HG03039 (cell line): Measurements from ENCODE around the gene ING2.
A peak's percentile ranks its signal among the peaks of the same experiment; 100 is the strongest.
"Not testable (repeated sequence)": the region's sequence is repeated elsewhere in the genome, so short reads cannot be mapped to it uniquely, and the experiment has no call there.

ENCODE experiments used
- ATAC-seq: cut with Tn5 transposase; IDR thresholded peaks from one replicate; pipeline ENCODE4 v1.9.1; 2021; ENCODE audit warnings: mild to moderate bottlenecking, moderate library complexity; ENCODE audit not compliant: unreplicated experiment

ING2 gene, protein sequence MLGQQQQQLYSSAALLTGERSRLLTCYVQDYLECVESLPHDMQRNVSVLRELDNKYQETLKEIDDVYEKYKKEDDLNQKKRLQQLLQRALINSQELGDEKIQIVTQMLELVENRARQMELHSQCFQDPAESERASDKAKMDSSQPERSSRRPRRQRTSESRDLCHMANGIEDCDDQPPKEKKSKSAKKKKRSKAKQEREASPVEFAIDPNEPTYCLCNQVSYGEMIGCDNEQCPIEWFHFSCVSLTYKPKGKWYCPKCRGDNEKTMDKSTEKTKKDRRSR

DNA sequence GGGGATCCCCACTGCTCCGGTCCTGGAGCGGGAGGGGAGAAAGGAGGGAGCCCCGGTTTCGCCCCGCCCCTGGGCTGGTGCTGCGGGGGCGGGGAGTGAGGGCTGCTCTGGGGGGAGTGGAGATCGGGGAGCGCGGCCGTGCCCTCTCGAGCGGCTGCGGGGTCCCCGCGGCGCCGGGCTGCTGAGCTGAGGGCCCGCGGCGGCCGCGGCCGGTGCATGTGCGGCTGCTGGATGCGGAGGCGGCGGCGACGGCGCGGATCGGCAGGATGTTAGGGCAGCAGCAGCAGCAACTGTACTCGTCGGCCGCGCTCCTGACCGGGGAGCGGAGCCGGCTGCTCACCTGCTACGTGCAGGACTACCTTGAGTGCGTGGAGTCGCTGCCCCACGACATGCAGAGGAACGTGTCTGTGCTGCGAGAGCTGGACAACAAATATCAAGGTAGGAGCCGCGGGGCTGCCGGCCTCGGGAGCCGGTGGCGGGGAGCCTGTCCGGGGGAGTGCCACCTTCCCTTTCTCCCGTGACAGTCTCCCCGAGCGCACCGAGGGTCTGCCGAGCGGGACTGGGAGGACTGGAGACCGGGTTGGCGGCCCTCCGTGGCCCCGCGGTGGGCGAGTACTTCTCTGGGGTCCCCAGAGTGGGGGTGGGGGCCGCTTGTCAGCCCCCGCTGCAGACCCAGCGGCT, at the start of gene ING2:
ING2 (plus strand) TSS at position 129 of the 681 bp plus-strand sequence; CDS start at position 267, 138 bp downstream.
- peak; percentile 44 for ATAC-seq

DNA sequence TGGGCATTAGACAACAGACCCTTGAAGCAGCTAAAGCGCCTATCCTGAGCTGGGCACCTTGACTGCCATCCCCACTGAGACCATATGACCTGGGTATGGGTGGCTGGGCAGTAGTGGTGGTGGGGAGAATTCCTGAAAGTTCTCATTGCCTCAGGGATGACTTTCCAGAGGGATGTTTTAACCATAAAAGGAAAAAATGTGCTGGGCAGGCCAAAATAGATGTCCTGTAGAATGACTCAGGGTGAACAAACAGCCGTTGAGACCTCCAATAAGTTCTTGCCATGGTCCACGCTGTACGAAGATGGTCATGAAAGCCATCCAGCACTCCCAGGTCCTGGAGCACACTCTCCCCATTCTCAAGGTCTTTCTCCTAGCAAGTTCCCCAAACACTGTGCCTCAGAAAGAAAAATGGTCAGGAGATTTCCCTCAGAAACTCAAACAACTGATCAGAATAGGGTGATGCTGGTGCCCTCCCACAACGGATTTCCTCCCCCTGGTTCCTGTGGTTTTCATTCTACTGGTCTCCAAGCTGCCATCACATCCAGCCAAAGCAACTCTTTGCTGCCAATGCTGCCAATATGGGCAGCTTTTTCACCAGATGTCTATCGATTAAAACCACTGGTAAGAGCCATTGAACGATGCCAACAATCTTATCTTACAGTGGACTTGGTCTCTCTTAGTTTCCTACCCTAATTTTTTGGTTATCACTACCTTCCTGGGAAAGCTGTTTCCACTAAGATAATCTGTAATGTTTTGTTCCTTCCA, 49.2 kb upstream of the ING2 start:
- ATAC-seq: no peak

GRCh38 chr4:183458005-183458404, 46.9 kb upstream of the ING2 start:
- ATAC-seq: no peak

- ATAC-seq: not testable (repeated sequence)
Measured at GRCh38 chr4:183463903-183464619, 40.8 kb upstream of the ING2 start.

DNA sequence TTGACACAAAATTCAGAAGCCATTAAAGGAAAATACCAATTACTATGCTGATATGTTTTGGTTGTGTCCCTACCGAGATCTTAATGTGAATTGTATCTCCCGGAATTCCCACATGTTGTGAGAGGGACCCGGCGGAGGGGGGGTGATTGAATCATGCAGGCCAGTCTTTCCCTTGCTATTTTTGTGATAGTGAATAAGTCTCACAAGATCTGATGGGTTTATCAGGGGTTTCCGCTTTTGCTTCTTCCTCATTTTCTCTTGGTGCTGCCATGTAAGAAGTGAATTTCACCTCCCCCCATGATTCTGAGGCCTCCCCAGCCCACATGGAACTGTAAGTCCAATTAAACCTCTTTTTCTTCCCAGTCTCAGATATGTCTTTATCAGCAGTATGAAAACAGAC, 39.0 kb upstream of the ING2 start:
- not testable (repeated sequence) for ATAC-seq

DNA sequence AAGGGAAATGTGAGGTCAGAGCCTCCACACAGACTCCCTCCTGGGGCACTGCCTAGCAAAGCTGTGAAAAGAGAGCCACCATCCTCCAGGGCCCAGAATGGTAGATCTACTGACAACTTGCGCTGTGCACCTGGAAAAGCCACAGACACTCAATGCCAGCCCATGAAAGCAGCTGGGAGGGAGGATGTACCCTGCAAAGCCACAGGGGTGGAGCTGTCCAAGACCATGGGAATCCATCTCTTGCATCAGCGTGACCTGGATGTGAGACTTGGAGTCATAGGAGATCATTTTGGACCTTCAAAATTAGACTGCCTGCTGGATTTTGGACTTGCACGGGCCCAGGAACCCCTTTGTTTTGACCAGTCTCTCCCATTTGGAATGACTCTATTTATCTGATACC, 37.6 kb upstream of the ING2 start:
- no peak for ATAC-seq

DNA sequence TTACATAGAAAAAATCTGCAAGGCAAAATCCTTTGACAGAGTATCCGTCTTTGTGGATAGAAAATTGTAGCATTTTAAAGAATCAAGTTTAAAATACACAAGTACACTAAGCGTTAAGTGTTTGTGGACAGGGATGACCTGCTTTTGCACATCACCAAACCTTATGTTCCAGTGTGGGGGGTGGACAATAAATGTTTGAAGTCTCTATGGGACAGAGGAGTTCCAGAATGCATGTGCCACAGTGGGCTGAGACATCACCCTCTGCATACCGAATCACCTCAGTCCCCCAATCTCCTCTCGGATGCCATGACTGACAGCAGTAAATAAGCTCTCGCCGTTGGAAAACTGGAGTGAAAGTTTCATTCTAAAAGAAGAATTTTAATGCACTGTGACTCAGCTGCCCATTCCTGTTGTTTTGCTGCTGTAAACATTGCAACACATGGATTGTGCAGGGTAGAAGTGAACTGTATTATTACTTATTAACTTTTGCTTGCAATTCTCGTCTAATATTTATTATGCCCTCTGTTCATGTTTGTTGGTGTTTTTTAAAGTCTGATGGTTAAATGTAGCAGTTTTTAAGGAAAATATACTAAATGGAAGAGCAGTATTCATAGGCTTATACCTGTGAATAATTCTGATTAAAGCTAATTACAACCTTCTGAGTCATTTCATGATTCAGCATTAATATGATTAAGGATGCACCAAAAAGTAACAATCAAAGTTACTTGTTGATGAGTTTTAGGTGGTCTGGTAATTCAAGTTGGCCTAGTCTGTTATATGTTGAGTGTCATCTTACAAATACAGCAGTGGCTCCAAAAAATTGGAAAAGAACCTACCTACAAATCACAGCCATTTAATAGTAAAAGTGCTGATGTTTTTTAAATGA, 36.4 kb upstream of the ING2 start:
- no peak for ATAC-seq

GRCh38 chr4:183469285-183469684, 35.6 kb upstream of the ING2 start:
- ATAC-seq: no peak

GRCh38 chr4:183469936-183470335, 34.9 kb upstream of the ING2 start:
- no peak for ATAC-seq

DNA sequence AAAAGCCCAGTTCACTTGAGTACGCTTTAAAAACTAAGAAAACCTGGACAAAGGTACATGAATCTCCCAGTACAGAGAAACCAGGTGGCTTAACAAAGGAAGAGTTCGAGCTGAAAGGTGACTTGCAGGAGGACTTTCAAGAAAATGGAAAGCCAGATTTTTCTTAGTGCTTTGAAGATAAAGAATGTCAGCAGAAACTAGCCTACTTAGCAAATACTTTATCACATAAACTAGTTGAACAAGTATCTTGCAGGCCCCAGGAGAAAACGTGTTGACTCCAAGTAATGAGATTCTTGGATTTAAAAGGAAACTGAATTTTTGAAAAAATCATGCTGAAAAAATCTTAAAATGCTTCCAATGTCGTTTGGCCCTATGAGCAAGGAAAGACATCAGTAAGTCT, 34.0 kb upstream of the ING2 start:
- no peak for ATAC-seq

DNA sequence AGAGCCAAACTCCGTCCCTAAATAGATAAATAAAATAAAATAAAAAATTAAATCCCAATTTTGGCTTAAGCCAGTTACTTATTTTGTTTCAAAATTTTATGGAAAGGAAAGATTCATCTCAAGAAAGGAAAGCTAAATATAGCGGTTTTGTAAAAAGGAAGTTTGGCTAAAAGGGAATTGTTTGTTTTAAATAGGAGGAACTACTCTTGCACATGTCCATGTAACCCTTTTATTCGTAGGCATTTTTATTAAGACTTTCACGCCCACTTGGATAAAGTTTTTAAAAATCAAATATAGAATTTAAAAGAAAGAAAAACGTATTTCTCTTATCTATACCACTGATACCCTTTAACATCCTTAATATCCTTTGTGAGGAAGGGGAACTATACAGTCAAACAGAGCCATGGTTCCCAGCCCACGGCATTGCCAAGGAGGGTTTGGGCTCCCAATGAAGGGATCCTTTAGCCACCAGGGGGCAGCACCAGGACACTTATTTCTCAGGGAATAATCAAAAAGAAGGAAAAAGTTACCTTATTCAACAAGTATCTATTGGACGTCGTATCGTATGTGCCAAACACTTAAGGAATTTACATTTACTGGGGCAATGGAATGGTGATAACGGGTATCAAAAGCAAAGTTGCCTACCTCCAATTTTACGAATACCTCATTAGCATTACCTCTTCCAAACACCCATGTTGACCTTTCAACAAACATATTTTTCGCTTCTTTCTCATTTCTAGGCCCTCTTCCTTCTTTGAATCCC, 32.7 kb upstream of the ING2 start:
- peak; percentile 58 for ATAC-seq

DNA sequence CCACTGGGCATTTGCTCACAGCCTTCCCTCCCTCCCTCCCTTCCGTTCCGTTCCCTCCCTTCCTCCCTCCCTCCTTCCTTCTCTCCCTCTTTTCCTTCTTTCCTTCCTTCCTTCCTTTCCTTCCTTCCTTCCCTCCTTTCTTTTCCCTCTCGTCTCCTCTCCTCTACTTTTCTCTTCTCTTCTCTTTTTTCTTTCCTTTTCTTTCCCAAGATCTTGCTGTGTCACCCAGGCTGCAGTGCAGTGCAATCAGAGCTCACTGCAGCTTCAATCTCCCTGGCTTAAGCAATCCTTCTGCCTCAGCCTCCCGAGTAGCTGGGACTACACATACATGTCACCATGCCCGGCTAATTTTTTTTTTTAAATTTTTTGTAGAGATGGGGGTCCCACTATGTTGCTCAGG, 26.7 kb upstream of the ING2 start:
- ATAC-seq: no peak

GRCh38 chr4:183478926-183479325, 25.9 kb upstream of the ING2 start:
- ATAC-seq: no peak

- ATAC-seq: not testable (repeated sequence)
Measured at GRCh38 chr4:183482515-183483095, 22.3 kb upstream of the ING2 start.

GRCh38 chr4:183483997-183484396, 20.9 kb upstream of the ING2 start:
- ATAC-seq: no peak

GRCh38 chr4:183485411-183486160, 19.3 kb upstream of the ING2 start:
- ATAC-seq: no peak

GRCh38 chr4:183492791-183493222, 12.1 kb upstream of the ING2 start:
- no peak for ATAC-seq

DNA sequence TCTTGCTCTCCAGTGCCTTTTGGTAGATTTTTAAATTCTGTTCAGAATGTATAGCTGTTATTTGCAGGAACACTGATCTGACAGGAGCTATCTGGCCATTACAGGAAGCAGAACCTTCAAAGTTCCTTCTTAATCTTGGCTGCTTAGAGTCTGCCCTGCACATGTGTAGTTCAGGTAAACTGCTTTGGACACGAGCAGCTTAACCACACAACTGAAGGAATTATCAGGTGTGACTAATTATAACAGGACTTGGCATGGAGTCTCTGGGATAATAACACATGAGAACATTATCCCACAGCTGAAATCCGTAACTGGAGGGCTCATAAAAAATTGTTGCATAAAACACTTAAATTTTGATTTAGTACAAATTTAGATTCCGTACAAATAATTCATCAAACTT, 11.6 kb upstream of the ING2 start:
- ATAC-seq: no peak
